Spleen (tissue), 11 donors: ENCODE data around the gene LMOD3. TPM values are rescaled to one million over a fixed set of nuclear protein-coding genes. Genes with fewer than 3 reads are reported as not detected.

Experiments used
- DNase-seq: peaks from one replicate; pipeline ENCODE4 v3.0.0-alpha.2; 2020
- H3K27ac ChIP-seq, 8 donors: fragments of 200-600 bp; sonication (generic) in 7 of 8; 1 replicate in 4 of 8; 2 replicates in 4 of 8; pipeline versions ENCODE4 v1.5.0 to v1.8.0; 2016 to 2021; ENCODE audit warnings: inconsistent platforms in 4 of 8, mild to moderate bottlenecking in 4 of 8, moderate library complexity in 1 of 8
- H3K27me3 ChIP-seq, 7 donors: fragments of 200-600 bp; sonication (generic) in 6 of 7; replicated peaks in 1 of 7; 1 replicate in 4 of 7; 2 replicates in 3 of 7; pipeline versions ENCODE4 v1.5.0 to v1.8.0; 2016 to 2021; ENCODE audit warnings: inconsistent platforms in 3 of 7, mild to moderate bottlenecking in 1 of 7
- H3K36me3 ChIP-seq, 6 donors: fragments of 200-600 bp; sonication (generic) in 5 of 6; 1 replicate in 4 of 6; 2 replicates in 2 of 6; pipeline versions ENCODE4 v1.5.0 to v1.8.0; 2016 to 2021; ENCODE audit warnings: inconsistent platforms in 2 of 6
- H3K4me1 ChIP-seq, 6 donors: fragments of 200-600 bp; sonication (generic) in 5 of 6; 1 replicate in 3 of 6; 2 replicates in 3 of 6; pipeline versions ENCODE4 v1.5.0 to v1.8.0; 2016 to 2021; ENCODE audit warnings: inconsistent platforms in 3 of 6
- H3K4me3 ChIP-seq, 8 donors: fragments of 200-600 bp; sonication (generic) in 7 of 8; 1 replicate in 4 of 8; 2 replicates in 4 of 8; pipeline versions ENCODE4 v1.5.0 to v1.8.0; 2016 to 2021; ENCODE audit warnings: inconsistent platforms in 4 of 8, mild to moderate bottlenecking in 4 of 8, moderate library complexity in 2 of 8
- H3K9me3 ChIP-seq, 8 donors: fragments of 200-600 bp; sonication (generic) in 7 of 8; 1 replicate in 4 of 8; 2 replicates in 4 of 8; pipeline versions ENCODE4 v1.5.0 to v1.8.0; 2016 to 2021; ENCODE audit warnings: inconsistent platforms in 4 of 8
- CTCF ChIP-seq, 11 experiments: fragments of 200-600 bp in 7 of 11; fragments of 450-650 bp in 4 of 11; sonication (generic) in 4 of 11; IDR thresholded peaks in 8 of 11; conservative IDR thresholded peaks in 3 of 11; 1 replicate in 7 of 11; 2 replicates in 4 of 11; pipeline versions ENCODE4 v1.4.0 to v1.8.0; 2016 to 2021; ENCODE audit warnings: antibody characterized with exemption in 11 of 11, inconsistent platforms in 4 of 11, mild to moderate bottlenecking in 1 of 11
- POLR2A ChIP-seq, 3 donors: fragments of 450-650 bp; IDR thresholded peaks; one replicate each; pipeline ENCODE4 v1.5.1; 2017; ENCODE audit warnings: antibody characterized with exemption in 3 of 3, mild to moderate bottlenecking in 1 of 3
- POLR2AphosphoS5 ChIP-seq, 3 donors: sonication (generic); formaldehyde crosslinking; IDR thresholded peaks; one replicate each; pipeline ENCODE4 v1.5.1; 2017; ENCODE audit warnings: antibody characterized with exemption in 3 of 3
- WGBS, 5 donors: extraction: QIAGEN DNeasy Blood & Tissue Kit in 3 of 5; methylation state at CpG; one replicate each; pipeline versions ENCODE4 v1.1.5 to v1.1.7; 2013 to 2018; 5-methylcytosine and 5-hydroxymethylcytosine counted together
- intact Hi-C: fragments of 100-400 bp; cut with DNase I; formaldehyde crosslinking; loops from one replicate; pipeline ENCODE4 v1.15.0; 2023; ENCODE audit warnings: low total_unique reads
- polyA plus RNA-seq, 3 donors: library from polyadenylated mRNA; stranded (reverse); fragments of 200-250 nt; gene quantifications; one replicate each; pipeline ENCODE4 v1.2.1, GENCODE V29; 2013
- total RNA-seq, 7 donors: library from RNA; depleted of rRNA in 3 of 7; stranded (reverse); fragments of >200 nt in 3 of 7; fragmentation: NEBNext Ultra II Directional in 4 of 7; extraction: Animal tissue kit (Norgen Biotek cat#: 25700) in 4 of 7; gene quantifications; one replicate each; pipeline versions ENCODE4 v1.1.0 to v1.2.1, GENCODE V29; 2016 to 2021
- donor health status: healthy with polysubstance abuse.
- donor health status: DM: no; HTN: no; CAD: no; lungs with moderate emphysema.
- donor health status: DM: no; HTN: no; CAD: no.
- donor health status: Bipolar disorder and iron deficiency.
- donor health status: healthy.
- donor health status: DM: no; HTN: no; CAD: no.
- donor health status: DM: yes; HTN: yes; CAD: no.

LMOD3 gene
- total and polyA plus RNA-seq, 10 donors = 0.10 to 1.2 (median 0.22) TPM; not detected in 1

- Histone ChIP-seq H3K4me3 (no peak overlapping the region), H3K27ac (no peak overlapping the region), H3K36me3 (no peaks in the 10 kb centered on the region), H3K9me3 (no peaks in the 10 kb centered on the region), H3K27me3 (no peaks in the 10 kb centered on the region), H3K4me1 (peaks cover 0 to 18% (median 10%) of the 10 kb centered on the region in 6 donors)
- no peak for TF ChIP-seq CTCF (IDR thresholded peaks at IDR 0.05 in 8 of 11, conservative IDR thresholded peaks at IDR 0.05 in 3 of 11)
- no peak for TF ChIP-seq POLR2A (IDR thresholded peaks at IDR 0.05)
- TF ChIP-seq POLR2AphosphoS5 (IDR thresholded peaks at IDR 0.05) = no peak
- WGBS, 5 donors = 94 to 99% (median 95%) methylated on average over 12 of the region's 12 CpGs
- no peak for DNase-seq
- intact Hi-C loops = no loop called here
These were observed 3.8 kb downstream of the LMOD3 start for GRCh38 chr3:69118555-69118954.

GRCh38 chr3:69116897-69117296, 5.5 kb downstream of the LMOD3 start:
- WGBS, 5 donors = 81 to 87% (median 85%) methylated on average over 3 of the region's 3 CpGs
- intact Hi-C loops = no loop called here
- no peak for TF ChIP-seq POLR2AphosphoS5 (IDR thresholded peaks at IDR 0.05)
- TF ChIP-seq POLR2A (IDR thresholded peaks at IDR 0.05) = no peak
- TF ChIP-seq CTCF (IDR thresholded peaks at IDR 0.05 in 8 of 11, conservative IDR thresholded peaks at IDR 0.05 in 3 of 11) = no peak
- no peak overlapping the region for H3K4me3 ChIP-seq
- H3K27ac ChIP-seq = no peak overlapping the region
- peaks cover 0 to 13% (median 7%) of the 10 kb centered on the region in 6 donors for H3K4me1 ChIP-seq
- H3K9me3 ChIP-seq = no peaks in the 10 kb centered on the region
- H3K36me3 ChIP-seq = no peaks in the 10 kb centered on the region
- no peak for DNase-seq
- no peaks in the 10 kb centered on the region for H3K27me3 ChIP-seq

- Histone ChIP-seq H3K27ac (no peak overlapping the region), H3K9me3 (no peaks in the 10 kb centered on the region), H3K4me1 (peaks cover 0 to 6% (median 3%) of the 10 kb centered on the region in 6 donors), H3K27me3 (no peaks in the 10 kb centered on the region), H3K36me3 (no peaks in the 10 kb centered on the region), H3K4me3 (no peak overlapping the region)
- intact Hi-C loops = no loop called here
- TF ChIP-seq POLR2A (IDR thresholded peaks at IDR 0.05) = no peak
- no peak for TF ChIP-seq POLR2AphosphoS5 (IDR thresholded peaks at IDR 0.05)
- no peak for TF ChIP-seq CTCF (IDR thresholded peaks at IDR 0.05 in 8 of 11, conservative IDR thresholded peaks at IDR 0.05 in 3 of 11)
- WGBS, 5 donors = 86 to 92% (median 88%) methylated on average over 4 of the region's 4 CpGs
- DNase-seq = no peak
These were observed 6.2 kb downstream of the LMOD3 start for GRCh38 chr3:69116162-69116561.

- H3K27me3 ChIP-seq = no peaks in the 10 kb centered on the region
- H3K9me3 ChIP-seq = no peaks in the 10 kb centered on the region
- intact Hi-C loops = no loop called here
- H3K36me3 ChIP-seq = no peaks in the 10 kb centered on the region
- H3K4me1 ChIP-seq = peaks cover 0 to 1% (median 0%) of the 10 kb centered on the region in 6 donors
- DNase-seq = no peak
- 74 to 85% (median 82%) methylated on average over 2 of the region's 2 CpGs for WGBS, 5 donors
- TF ChIP-seq CTCF (IDR thresholded peaks at IDR 0.05 in 8 of 11, conservative IDR thresholded peaks at IDR 0.05 in 3 of 11) = no peak
- no peak for TF ChIP-seq POLR2A (IDR thresholded peaks at IDR 0.05)
- H3K4me3 ChIP-seq = no peak overlapping the region
- no peak overlapping the region for H3K27ac ChIP-seq
These were observed 6.7 kb downstream of the LMOD3 start for GRCh38 chr3:69115731-69116130.
